22Rv1 (cell line): ENCODE data around the gene SOX5.

Experiments
- CTCF ChIP-seq: fragments of 450-650 bp; IDR thresholded peaks from 2 replicates; pipeline ENCODE4 v1.5.1; 2017; ENCODE audit warnings: mild to moderate bottlenecking
- ZFX ChIP-seq: fragments of 450-650 bp; IDR thresholded peaks from 2 replicates; pipeline ENCODE4 v1.6.1; 2017; ENCODE audit warnings: antibody characterized with exemption, borderline replicate concordance

GRCh38 chr12:23885394-23885793 is 64.1 kb downstream of the SOX5 start:
- TF ChIP-seq CTCF, result no peak
- no peak for TF ChIP-seq ZFX
